GM23248 (cell line): Measurements from ENCODE around the gene ACYP1.

Experiments used
- EZH2 ChIP-seq: fragments of 200-600 bp; sonication (generic); IDR thresholded peaks from 2 replicates; pipeline ENCODE4 v1.6.1; 2018; ENCODE audit warnings: antibody characterized with exemption, mild to moderate bottlenecking; ENCODE audit not compliant: insufficient read depth, poor library complexity, severe bottlenecking
- EZH2phosphoT487 ChIP-seq: fragments of 200-600 bp; sonication (generic); IDR thresholded peaks from 2 replicates; pipeline ENCODE4 v1.6.1; 2018; ENCODE audit warnings: antibody characterized with exemption, moderate library complexity, mild to moderate bottlenecking, low read depth; ENCODE audit not compliant: insufficient read depth

GRCh38 chr14:75054421-75054820, 9.4 kb downstream of the ACYP1 start:
- TF ChIP-seq EZH2 (no peak), EZH2phosphoT487 (no peak)
